ENCODE data around the gene IL1RAPL1. TPM values are rescaled to one million over a fixed set of nuclear protein-coding genes. Genes with fewer than 3 reads are reported as not detected.
"Not testable (repeated sequence)": the region's sequence is repeated elsewhere in the genome, so short reads cannot be mapped to it uniquely, and the experiment has no call there.

The IL1RAPL1 gene
- total RNA-seq, 1 donor from 2014 or later, result 1.2 TPM

GRCh38 chrX:28757290-28757689, 170.0 kb downstream of the IL1RAPL1 start:
- DNase-seq (ENCODE audit: extremely low read depth, low read depth, low spot score), result no peak

- DNase-seq (ENCODE audit: extremely low read depth, low read depth, low spot score), result not testable (repeated sequence)
Measured at GRCh38 chrX:28766561-28766960, 179.3 kb downstream of the IL1RAPL1 start.

- no peak for DNase-seq (ENCODE audit: extremely low read depth, low read depth, low spot score)
Measured at GRCh38 chrX:28773807-28774206, 186.6 kb downstream of the IL1RAPL1 start.

GRCh38 chrX:28787206-28787605, 200.0 kb downstream of the IL1RAPL1 start:
- DNase-seq (ENCODE audit: extremely low read depth, low read depth, low spot score), result peak; percentile 7

- DNase-seq (ENCODE audit: extremely low read depth, low read depth, low spot score), result not testable (repeated sequence)
Measured at GRCh38 chrX:28800671-28801070, 213.4 kb downstream of the IL1RAPL1 start.

GRCh38 chrX:28802625-28803024, 215.4 kb downstream of the IL1RAPL1 start:
- no peak for DNase-seq (ENCODE audit: extremely low read depth, low read depth, low spot score)

GRCh38 chrX:28835991-28836390, 248.7 kb downstream of the IL1RAPL1 start:
- DNase-seq (ENCODE audit: extremely low read depth, low read depth, low spot score), result no peak

- DNase-seq (ENCODE audit: extremely low read depth, low read depth, low spot score), result no peak
Measured at GRCh38 chrX:28843817-28844216, 256.6 kb downstream of the IL1RAPL1 start.

GRCh38 chrX:28847423-28847822, 260.2 kb downstream of the IL1RAPL1 start:
- DNase-seq (ENCODE audit: extremely low read depth, low read depth, low spot score), result no peak

- no peak for DNase-seq (ENCODE audit: extremely low read depth, low read depth, low spot score)
Measured at GRCh38 chrX:28848707-28849106, 261.5 kb downstream of the IL1RAPL1 start.

- DNase-seq (ENCODE audit: extremely low read depth, low read depth, low spot score), result no peak
Measured at GRCh38 chrX:28850955-28851354, 263.7 kb downstream of the IL1RAPL1 start.

- no peak for DNase-seq (ENCODE audit: extremely low read depth, low read depth, low spot score)
Measured at GRCh38 chrX:28851871-28852270, 264.6 kb downstream of the IL1RAPL1 start.

GRCh38 chrX:28854637-28855036, 267.4 kb downstream of the IL1RAPL1 start:
- DNase-seq (ENCODE audit: extremely low read depth, low read depth, low spot score), result no peak

GRCh38 chrX:28876408-28876807, 289.2 kb downstream of the IL1RAPL1 start:
- no peak for DNase-seq (ENCODE audit: extremely low read depth, low read depth, low spot score)

GRCh38 chrX:28876901-28877300, 289.7 kb downstream of the IL1RAPL1 start:
- no peak for DNase-seq (ENCODE audit: extremely low read depth, low read depth, low spot score)

- DNase-seq (ENCODE audit: extremely low read depth, low read depth, low spot score), result no peak
Measured at GRCh38 chrX:28880136-28880535, 292.9 kb downstream of the IL1RAPL1 start.

- DNase-seq (ENCODE audit: extremely low read depth, low read depth, low spot score), result no peak
Measured at GRCh38 chrX:28884823-28885222, 297.6 kb downstream of the IL1RAPL1 start.

- no peak for DNase-seq (ENCODE audit: extremely low read depth, low read depth, low spot score)
Measured at GRCh38 chrX:28888416-28888815, 301.2 kb downstream of the IL1RAPL1 start.

- no peak for DNase-seq (ENCODE audit: extremely low read depth, low read depth, low spot score)
Measured at GRCh38 chrX:28889591-28890090, 302.4 kb downstream of the IL1RAPL1 start.

GRCh38 chrX:28901637-28902036, 314.4 kb downstream of the IL1RAPL1 start:
- no peak for DNase-seq (ENCODE audit: extremely low read depth, low read depth, low spot score)

GRCh38 chrX:28910487-28910886, 323.2 kb downstream of the IL1RAPL1 start:
- DNase-seq (ENCODE audit: extremely low read depth, low read depth, low spot score), result no peak

GRCh38 chrX:28920153-28920943, 333.1 kb downstream of the IL1RAPL1 start:
- no peak for DNase-seq (ENCODE audit: extremely low read depth, low read depth, low spot score)

GRCh38 chrX:28922106-28922505, 334.9 kb downstream of the IL1RAPL1 start:
- DNase-seq (ENCODE audit: extremely low read depth, low read depth, low spot score), result no peak
